Right cardiac atrium (tissue), 5 donors: ENCODE measurements around the gene METTL26. TPM values are rescaled to one million over a fixed set of nuclear protein-coding genes. Genes with fewer than 3 reads are reported as not detected.

Experiments used
- ATAC-seq, 2 donors: fragments of 200-7000 bp; cut with Tn5 transposase; one replicate each; pipeline versions ENCODE4 v1.8.0 to v1.9.1; 2020; ENCODE audit warnings: moderate library complexity in 2 of 2, mild to moderate bottlenecking in 1 of 2
- DNase-seq, 3 donors: peaks; one replicate each; pipeline ENCODE4 v3.0.0-alpha.2; 2020
- H3K27ac ChIP-seq: one replicate; pipeline ENCODE4 v1.5.1; 2013; ENCODE audit warnings: mild to moderate bottlenecking, low read length, control low read depth, moderate library complexity
- H3K27me3 ChIP-seq: one replicate; pipeline ENCODE4 v1.6.1; 2013; ENCODE audit not compliant: control insufficient read depth, insufficient read depth
- H3K4me1 ChIP-seq: one replicate; pipeline ENCODE4 v1.6.1; 2013; ENCODE audit warnings: low read length; ENCODE audit not compliant: control insufficient read depth, insufficient read depth
- H3K4me3 ChIP-seq: one replicate; pipeline ENCODE4 v1.5.1; 2013; ENCODE audit warnings: low read length, control low read depth
- H3K9me3 ChIP-seq: one replicate; pipeline ENCODE4 v1.6.1; 2013; ENCODE audit warnings: low read length; ENCODE audit not compliant: control insufficient read depth
- WGBS: extraction: QIAGEN DNeasy Blood & Tissue Kit; methylation state at CpG from one replicate; pipeline ENCODE4 v1.1.7; 2013; 5-methylcytosine and 5-hydroxymethylcytosine counted together
- intact Hi-C, 4 donors: fragments of 100-400 bp; cut with DNase I; formaldehyde crosslinking; loops; one replicate each; pipeline versions ENCODE4 v1.11.0 to v1.14.0; 2022 to 2023
- polyA plus RNA-seq: library from polyadenylated mRNA; stranded (reverse); fragments of 200-250 nt; gene quantifications from one replicate; pipeline ENCODE4 v1.2.3, GENCODE V29; 2013
- total RNA-seq, 4 donors: library from RNA; stranded (reverse); fragmentation: NEBNext Ultra II Directional; extraction: Animal tissue kit (Norgen Biotek cat#: 25700); gene quantifications; one replicate each; pipeline ENCODE4 v1.2.1, GENCODE V29; 2021
- donor health status: healthy with polysubstance abuse.
- donor health status: DM: no; HTN: yes; CAD: no.
- donor health status: DM: no; HTN: no; CAD: no.
- donor health status: DM: no; HTN: yes; CAD: no; lungs with severe emphysema.
- donor health status: DM: yes; HTN: yes; CAD: no.

The METTL26 gene
- total and polyA plus RNA-seq, 5 donors, result 55.4 to 128 (median 56.7) TPM

GRCh38 chr16:626787-627453, 9.2 kb downstream of the METTL26 start:
- Histone ChIP-seq H3K27ac (no peak overlapping the region), H3K27me3 (no peaks in the 10 kb centered on the region), H3K4me1 (peaks cover 2% of the 10 kb centered on the region), H3K9me3 (no peaks in the 10 kb centered on the region), H3K4me3 (no peak overlapping the region)
- peak in 2 of 3 donors; percentile 45 to 51 for DNase-seq
- intact Hi-C loops, result no loop called here
- WGBS, result 90% methylated on average over 29 of the region's 29 CpGs
- no peak for ATAC-seq

GRCh38 chr16:625977-626765, 9.9 kb downstream of the METTL26 start:
- Histone ChIP-seq H3K27ac (no peak overlapping the region), H3K27me3 (no peaks in the 10 kb centered on the region), H3K4me3 (no peak overlapping the region), H3K9me3 (no peaks in the 10 kb centered on the region), H3K4me1 (peaks cover 2% of the 10 kb centered on the region)
- intact Hi-C loops, result no loop called here
- ATAC-seq (no peak), DNase-seq (peak in 1 of 3 donors; percentile 51)
- WGBS, result 93% methylated on average over 35 of the region's 35 CpGs

- Histone ChIP-seq H3K9me3 (no peaks in the 10 kb centered on the region), H3K4me1 (peaks cover 2% of the 10 kb centered on the region), H3K27me3 (no peaks in the 10 kb centered on the region), H3K4me3 (no peak overlapping the region), H3K27ac (no peak overlapping the region)
- 94% methylated on average over 37 of the region's 37 CpGs for WGBS
- intact Hi-C loops, result no loop called here
- ATAC-seq, result no peak
- peak in 2 of 3 donors; percentile 50 to 55 for DNase-seq
Measured at GRCh38 chr16:625117-625976, 10.8 kb downstream of the METTL26 start.

DNA sequence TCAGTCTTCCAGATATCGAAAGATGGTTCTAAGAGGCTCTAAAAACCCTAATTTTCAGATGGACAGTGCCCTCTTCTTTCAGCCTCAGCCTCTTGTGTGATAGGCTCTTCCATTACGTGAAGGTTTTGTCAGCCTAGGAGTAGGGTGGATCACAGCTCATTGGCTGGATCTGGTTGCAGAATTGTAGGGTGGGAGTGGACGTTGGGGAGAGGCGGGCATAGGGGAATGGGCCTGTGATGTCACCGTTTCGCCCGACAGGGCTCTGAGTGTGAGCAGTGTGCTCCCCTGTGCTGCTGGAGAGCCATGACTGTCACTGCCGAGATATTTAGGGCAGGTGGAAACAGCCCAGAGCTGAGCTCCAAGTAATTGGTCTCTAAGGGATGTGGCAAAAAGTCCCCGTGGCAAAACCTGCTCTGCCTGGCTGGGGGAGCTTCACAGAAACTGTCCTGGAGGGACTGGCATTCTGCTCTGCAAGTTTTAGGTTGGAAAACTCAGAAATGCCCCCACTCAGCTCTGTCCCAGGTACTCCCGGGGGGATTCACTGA, 11.5 kb downstream of the METTL26 start:
- peak in 1 of 3 donors; percentile 2 for DNase-seq
- Histone ChIP-seq H3K4me1 (peaks cover 2% of the 10 kb centered on the region), H3K27me3 (no peaks in the 10 kb centered on the region), H3K9me3 (no peaks in the 10 kb centered on the region), H3K27ac (no peak overlapping the region), H3K4me3 (no peak overlapping the region)
- no peak for ATAC-seq
- intact Hi-C loops, result no loop called here
- 78% methylated on average over 10 of the region's 10 CpGs for WGBS

- no peak overlapping the region for H3K4me3 ChIP-seq
- H3K9me3 ChIP-seq, result no peaks in the 10 kb centered on the region
- no peaks in the 10 kb centered on the region for H3K27me3 ChIP-seq
- H3K27ac ChIP-seq, result no peak overlapping the region
- peaks cover 2% of the 10 kb centered on the region for H3K4me1 ChIP-seq
- WGBS, result 92% methylated on average over 17 of the region's 17 CpGs
- ATAC-seq (no peak), DNase-seq (peak in 1 of 3 donors; percentile 45)
- intact Hi-C loops, result no loop called here
Measured at GRCh38 chr16:622920-623280, 13.2 kb downstream of the METTL26 start.

DNA sequence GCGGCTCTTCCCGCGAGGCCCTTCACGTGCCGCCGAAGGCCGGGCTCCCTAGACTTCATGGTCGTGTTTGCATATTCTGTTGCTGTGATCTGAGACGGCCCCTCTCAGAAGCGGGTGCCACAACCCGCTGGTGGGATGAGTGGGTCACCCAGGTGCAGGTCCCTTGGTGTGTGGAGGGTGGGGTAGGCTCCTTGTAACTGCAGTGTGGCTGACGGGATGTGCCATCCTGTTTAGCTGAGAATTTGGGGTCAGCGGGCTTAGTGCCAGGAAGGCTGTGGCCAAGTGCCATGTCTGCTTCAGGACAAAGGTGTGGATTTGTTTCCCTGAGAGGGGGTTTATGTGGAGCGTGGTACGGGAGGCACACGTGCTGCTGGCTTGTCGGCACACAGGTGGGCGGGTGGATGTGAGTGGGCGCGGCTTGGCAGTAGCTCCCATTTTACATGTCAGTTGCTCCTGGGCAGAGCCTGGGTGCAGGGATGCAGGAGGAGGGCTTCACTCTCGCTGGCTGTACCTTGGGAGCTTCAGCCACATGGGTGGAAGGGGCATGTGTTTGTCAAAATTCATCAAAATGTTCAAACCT, 14.5 kb downstream of the METTL26 start:
- ATAC-seq (no peak), DNase-seq (peak in 2 of 3 donors; percentile 49 to 51)
- H3K9me3 ChIP-seq, result no peaks in the 10 kb centered on the region
- no peak overlapping the region for H3K27ac ChIP-seq
- intact Hi-C loops, result no loop called here
- 83% methylated on average over 21 of the region's 21 CpGs for WGBS
- no peak overlapping the region for H3K4me3 ChIP-seq
- peaks cover 2% of the 10 kb centered on the region for H3K4me1 ChIP-seq
- no peaks in the 10 kb centered on the region for H3K27me3 ChIP-seq

DNA sequence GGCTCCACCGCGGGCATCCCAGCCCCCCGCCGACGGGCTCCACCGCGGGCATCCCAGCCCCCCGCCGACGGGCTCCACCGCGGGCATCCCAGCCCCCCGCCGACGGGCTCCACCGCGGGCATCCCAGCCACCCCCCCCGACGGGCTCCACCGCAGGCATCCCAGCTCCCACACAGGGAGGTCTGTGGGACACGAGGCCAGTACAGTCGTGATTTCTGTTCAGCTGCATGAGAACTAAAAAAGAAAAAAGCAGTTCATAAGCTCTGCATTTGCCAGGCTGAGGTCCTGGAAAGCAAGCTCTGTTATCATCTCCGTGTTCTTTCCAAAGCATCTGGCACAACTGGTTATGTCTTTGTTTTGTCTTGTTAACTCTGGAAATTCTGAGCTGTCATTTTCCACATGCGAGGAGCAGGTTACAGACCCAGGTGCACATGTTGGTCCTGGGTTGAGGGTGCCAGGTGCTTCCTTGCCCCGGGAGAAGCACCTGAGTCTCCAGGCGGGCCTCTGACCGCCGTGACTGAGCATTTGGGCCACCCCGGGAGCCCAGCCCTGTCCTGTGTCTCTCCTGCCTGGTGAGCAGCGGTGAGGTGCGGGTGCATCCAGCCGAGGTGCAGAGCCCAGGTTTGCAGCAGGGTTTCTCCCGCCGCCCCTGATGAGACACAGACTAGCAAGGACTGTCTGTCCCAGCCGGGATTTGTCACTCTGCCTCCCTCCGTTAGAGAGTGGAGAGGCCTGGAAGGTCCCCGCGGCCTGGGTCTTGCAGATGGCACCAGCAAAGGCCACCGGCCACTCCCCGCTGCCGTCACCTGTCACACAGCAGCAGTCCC, 15.2 kb downstream of the METTL26 start:
- DNase-seq (peak in 1 of 3 donors; percentile 25), ATAC-seq (no peak)
- H3K4me3 ChIP-seq, result no peak overlapping the region
- H3K9me3 ChIP-seq, result no peaks in the 10 kb centered on the region
- WGBS, result 82% methylated on average over 41 of the region's 41 CpGs
- intact Hi-C loops, result no loop called here
- H3K4me1 ChIP-seq, result peaks cover 2% of the 10 kb centered on the region
- no peak overlapping the region for H3K27ac ChIP-seq
- H3K27me3 ChIP-seq, result no peaks in the 10 kb centered on the region

- intact Hi-C loops, result no loop called here
- Histone ChIP-seq H3K9me3 (no peaks in the 10 kb centered on the region), H3K27me3 (no peaks in the 10 kb centered on the region), H3K4me1 (peaks cover 2% of the 10 kb centered on the region), H3K4me3 (no peak overlapping the region), H3K27ac (no peak overlapping the region)
- WGBS, result 91% methylated on average over 20 of the region's 20 CpGs
- DNase-seq (peak in 2 of 3 donors; percentile 46 to 50), ATAC-seq (no peak)
Measured at GRCh38 chr16:619476-620100, 16.5 kb downstream of the METTL26 start.

- no peak overlapping the region for H3K27ac ChIP-seq
- no peaks in the 10 kb centered on the region for H3K27me3 ChIP-seq
- no peaks in the 10 kb centered on the region for H3K9me3 ChIP-seq
- 89% methylated on average over 16 of the region's 16 CpGs for WGBS
- peak in 1 of 2 donors; percentile 14 for ATAC-seq
- peak in 1 of 3 donors; percentile 44 for DNase-seq
- intact Hi-C loops, result no loop called here
- peaks cover 2% of the 10 kb centered on the region for H3K4me1 ChIP-seq
- no peak overlapping the region for H3K4me3 ChIP-seq
Measured at GRCh38 chr16:617855-618254, 18.2 kb downstream of the METTL26 start.
